Activated CD4-positive, alpha-beta T cell treated with anti-CD3 and anti-CD28 coated beads for 36 hours (primary cell): ENCODE data around the gene ST6GALNAC1. TPM values are rescaled to one million over a fixed set of nuclear protein-coding genes. Genes with fewer than 3 reads are reported as not detected.

ENCODE experiments used
- ATAC-seq: fragments of 200-7000 bp; cut with Tn5 transposase; one replicate; pipeline ENCODE4 v1.10.0; 2021; ENCODE audit warnings: mild to moderate bottlenecking, moderate library complexity
- CTCF ChIA-PET: fragments of 350-600 bp; sonication (Branson Sonifier 250); formaldehyde crosslinking; loops from one replicate; lab custom pipeline; 2021; ENCODE audit warnings: antibody characterized with exemption; lab: Charles Lee
- POLR2A ChIA-PET: fragments of 350-600 bp; sonication (Branson Sonifier 250); formaldehyde crosslinking; loops from one replicate; lab custom pipeline; 2021; ENCODE audit warnings: antibody characterized with exemption, inconsistent platforms; lab: Charles Lee
- DNase-seq: peaks from one replicate; pipeline ENCODE4 v3.0.0-alpha.2; 2020
- H3K27ac Mint-ChIP-seq: one replicate; pipeline ENCODE4 v1.8.0; 2021; ENCODE audit warnings: mixed read lengths
- H3K27me3 Mint-ChIP-seq: one replicate; pipeline ENCODE4 v1.8.0; 2021; ENCODE audit warnings: mixed read lengths
- H3K36me3 Mint-ChIP-seq: one replicate; pipeline ENCODE4 v1.8.0; 2021; ENCODE audit warnings: low read depth, mixed read lengths
- H3K4me1 Mint-ChIP-seq: one replicate; pipeline ENCODE4 v1.8.0; 2021; ENCODE audit warnings: mixed read lengths
- H3K4me3 Mint-ChIP-seq: one replicate; pipeline ENCODE4 v1.8.0; 2021; ENCODE audit warnings: mild to moderate bottlenecking, moderate library complexity, mixed read lengths
- H3K9me3 Mint-ChIP-seq: one replicate; pipeline ENCODE4 v1.8.0; 2021; ENCODE audit warnings: low read depth, mixed read lengths
- intact Hi-C, 2 experiments: fragments of 100-400 bp; cut with DNase I in 1 of 2; cut with micrococcal nuclease in 1 of 2; formaldehyde crosslinking; loops; one replicate each; pipeline versions ENCODE4 v1.14.2 to v1.15.1; 2022 to 2024; cut with DNase I, micrococcal nuclease
- total RNA-seq, 2 experiments: library from RNA; stranded (reverse); gene quantifications; one replicate each; pipeline ENCODE4 v1.2.3, GENCODE V29; 2021

Gene ST6GALNAC1
- total RNA-seq, 2 experiments from 2014 or later = 0.88 to 0.89 TPM

- CTCF ChIA-PET = no interaction called here
- ATAC-seq = no peak
Measured at GRCh38 chr17:76684756-76685155, 41.2 kb upstream of the ST6GALNAC1 start.

GRCh38 chr17:76683921-76684745 is 40.6 kb upstream of the ST6GALNAC1 start:
- POLR2A ChIA-PET = no interaction called here
- CTCF ChIA-PET = no interaction called here
- no peaks in the 10 kb centered on the region for H3K27me3 Mint-ChIP-seq
- H3K4me3 Mint-ChIP-seq = no peak overlapping the region
- intact Hi-C loops = loop anchor here in 1 of 2 experiments (10.0 kb wide), 1 partner anchor 159 kb away; no protein-coding TSS in a partner anchor
- H3K36me3 Mint-ChIP-seq = no peaks in the 10 kb centered on the region
- no peaks in the 10 kb centered on the region for H3K9me3 Mint-ChIP-seq
- H3K27ac Mint-ChIP-seq = no peak overlapping the region
- H3K4me1 Mint-ChIP-seq = peaks cover 1% of the 10 kb centered on the region
- DNase-seq (no peak), ATAC-seq (no peak)

More at GRCh38 chr17:76684756-76685155, 41.2 kb upstream of the ST6GALNAC1 start:
- intact Hi-C loops = loop anchor here in 1 of 2 experiments (10.0 kb wide), 1 partner anchor 160 kb away; no protein-coding TSS in a partner anchor
- no peaks in the 10 kb centered on the region for H3K27me3 Mint-ChIP-seq
- DNase-seq = no peak
- POLR2A ChIA-PET = no interaction called here
- no peak overlapping the region for H3K27ac Mint-ChIP-seq
- peaks cover 1% of the 10 kb centered on the region for H3K4me1 Mint-ChIP-seq
- no peaks in the 10 kb centered on the region for H3K36me3 Mint-ChIP-seq
- no peaks in the 10 kb centered on the region for H3K9me3 Mint-ChIP-seq
- H3K4me3 Mint-ChIP-seq = no peak overlapping the region

GRCh38 chr17:76683011-76683755 is 39.6 kb upstream of the ST6GALNAC1 start:
- no peak overlapping the region for H3K4me3 Mint-ChIP-seq
- no peaks in the 10 kb centered on the region for H3K36me3 Mint-ChIP-seq
- peaks cover 1% of the 10 kb centered on the region for H3K4me1 Mint-ChIP-seq
- no peaks in the 10 kb centered on the region for H3K27me3 Mint-ChIP-seq
- ChIA-PET POLR2A (no interaction called here), CTCF (interaction anchor here (0.6 to 2.1 kb wide), 2 partner anchors 125 to 498 kb away, joined by 3 to 6 read pairs; no protein-coding TSS in a partner anchor)
- ATAC-seq (no peak), DNase-seq (no peak)
- intact Hi-C loops = loop anchor here in 1 of 2 experiments (10.0 kb wide), 1 partner anchor 158 kb away; no protein-coding TSS in a partner anchor
- no peak overlapping the region for H3K27ac Mint-ChIP-seq
- no peaks in the 10 kb centered on the region for H3K9me3 Mint-ChIP-seq

GRCh38 chr17:76682296-76682695 is 38.7 kb upstream of the ST6GALNAC1 start:
- H3K9me3 Mint-ChIP-seq = no peaks in the 10 kb centered on the region

GRCh38 chr17:76681222-76682137 is 37.9 kb upstream of the ST6GALNAC1 start:
- Mint-ChIP-seq H3K27me3 (no peaks in the 10 kb centered on the region), H3K4me3 (no peak overlapping the region), H3K27ac (no peak overlapping the region), H3K9me3 (no peaks in the 10 kb centered on the region), H3K36me3 (no peaks in the 10 kb centered on the region), H3K4me1 (peaks cover 1% of the 10 kb centered on the region)
- DNase-seq = peak; percentile 83
- ChIA-PET POLR2A (interaction anchor here (0.6 to 1.3 kb wide), 4 partner anchors 20 to 349 kb away, joined by 3 to 6 read pairs (median 4); no protein-coding TSS in a partner anchor), CTCF (interaction anchor here (0.5 to 2.4 kb wide), 30 partner anchors 10 to 258 kb away, joined by 3 to 26 read pairs (median 4); no protein-coding TSS in a partner anchor)
- intact Hi-C loops = loop anchor here (1.0 to 10.0 kb wide), 2 partner anchors 157 to 158 kb away; no protein-coding TSS in a partner anchor
- peak; percentile 89 for ATAC-seq

More at GRCh38 chr17:76682296-76682695, 38.7 kb upstream of the ST6GALNAC1 start:
- ChIA-PET CTCF (interaction anchor here (0.6 to 2.4 kb wide), 20 partner anchors 10 to 497 kb away, joined by 3 to 26 read pairs (median 4); no protein-coding TSS in a partner anchor), POLR2A (interaction anchor here (0.5 to 1.3 kb wide), 2 partner anchors 9 to 125 kb away, joined by 3 read pairs; no protein-coding TSS in a partner anchor)
- Mint-ChIP-seq H3K4me3 (no peak overlapping the region), H3K36me3 (no peaks in the 10 kb centered on the region), H3K27me3 (no peaks in the 10 kb centered on the region), H3K4me1 (peaks cover 1% of the 10 kb centered on the region), H3K27ac (no peak overlapping the region)
- DNase-seq (no peak), ATAC-seq (no peak)
- intact Hi-C loops = loop anchor here in 1 of 2 experiments (10.0 kb wide), 1 partner anchor 157 kb away; no protein-coding TSS in a partner anchor

- Mint-ChIP-seq H3K36me3 (no peaks in the 10 kb centered on the region), H3K9me3 (no peaks in the 10 kb centered on the region), H3K4me1 (peaks cover 1% of the 10 kb centered on the region), H3K27me3 (no peaks in the 10 kb centered on the region), H3K27ac (no peak overlapping the region), H3K4me3 (no peak overlapping the region)
- ATAC-seq (no peak), DNase-seq (no peak)
- CTCF ChIA-PET = no interaction called here
- intact Hi-C loops = no loop called here
- POLR2A ChIA-PET = no interaction called here
Measured at GRCh38 chr17:76679239-76679638, 35.7 kb upstream of the ST6GALNAC1 start.

GRCh38 chr17:76678330-76678729 is 34.8 kb upstream of the ST6GALNAC1 start:
- H3K4me1 Mint-ChIP-seq = peaks cover 1% of the 10 kb centered on the region
- POLR2A ChIA-PET = interaction anchor here (0.6 kb wide), 1 partner anchor 10 kb away, joined by 3 read pairs; no protein-coding TSS in a partner anchor
- H3K27me3 Mint-ChIP-seq = no peaks in the 10 kb centered on the region

GRCh38 chr17:76677406-76677805 is 33.8 kb upstream of the ST6GALNAC1 start:
- intact Hi-C loops = no loop called here
- POLR2A ChIA-PET = interaction anchor here (0.6 kb wide), 1 partner anchor 17 kb away, joined by 3 read pairs; no protein-coding TSS in a partner anchor
- no peaks in the 10 kb centered on the region for H3K36me3 Mint-ChIP-seq
- DNase-seq (no peak), ATAC-seq (no peak)
- peaks cover 6% of the 10 kb centered on the region for H3K4me1 Mint-ChIP-seq
- no peak overlapping the region for H3K4me3 Mint-ChIP-seq
- no peaks in the 10 kb centered on the region for H3K27me3 Mint-ChIP-seq
- CTCF ChIA-PET = interaction anchor here (0.5 to 1.2 kb wide), 5 partner anchors 37 to 736 kb away, joined by 3 to 5 read pairs (median 3); partner anchors contain the start of gene FBF1
- no peaks in the 10 kb centered on the region for H3K9me3 Mint-ChIP-seq
- H3K27ac Mint-ChIP-seq = no peak overlapping the region

More at GRCh38 chr17:76678330-76678729, 34.8 kb upstream of the ST6GALNAC1 start:
- no peak for ATAC-seq
- CTCF ChIA-PET = interaction anchor here (0.6 to 1.2 kb wide), 4 partner anchors 18 to 174 kb away, joined by 3 to 5 read pairs (median 4); no protein-coding TSS in a partner anchor
- Mint-ChIP-seq H3K27ac (no peak overlapping the region), H3K36me3 (no peaks in the 10 kb centered on the region), H3K9me3 (no peaks in the 10 kb centered on the region), H3K4me3 (no peak overlapping the region)
- peak; percentile 21 for DNase-seq
- intact Hi-C loops = no loop called here

- ATAC-seq (no peak), DNase-seq (no peak)
- Mint-ChIP-seq H3K9me3 (no peaks in the 10 kb centered on the region), H3K4me3 (no peak overlapping the region), H3K4me1 (peaks cover 7% of the 10 kb centered on the region), H3K27ac (no peak overlapping the region), H3K36me3 (no peaks in the 10 kb centered on the region), H3K27me3 (no peaks in the 10 kb centered on the region)
- intact Hi-C loops = no loop called here
- ChIA-PET CTCF (no interaction called here), POLR2A (no interaction called here)
Measured at GRCh38 chr17:76676629-76677028, 33.1 kb upstream of the ST6GALNAC1 start.

GRCh38 chr17:76675648-76676047 is 32.1 kb upstream of the ST6GALNAC1 start:
- ChIA-PET POLR2A (no interaction called here), CTCF (interaction anchor here (0.7 to 1.2 kb wide), 3 partner anchors 23 to 109 kb away, joined by 3 read pairs; no protein-coding TSS in a partner anchor)
- Mint-ChIP-seq H3K36me3 (no peaks in the 10 kb centered on the region), H3K9me3 (no peaks in the 10 kb centered on the region), H3K4me1 (peaks cover 16% of the 10 kb centered on the region), H3K27ac (no peak overlapping the region), H3K4me3 (no peak overlapping the region), H3K27me3 (no peaks in the 10 kb centered on the region)
- DNase-seq (no peak), ATAC-seq (no peak)
- intact Hi-C loops = no loop called here
